H1 (cell line): Measurements from ENCODE around the gene USP24. TPM values are rescaled to one million over a fixed set of nuclear protein-coding genes. Genes with fewer than 3 reads are reported as not detected.

Experiments
- CTCF ChIA-PET: fragments of 300-600 bp; sonication (Branson Sonifier 250); formaldehyde crosslinking; loops from one replicate; lab custom pipeline; 2021; ENCODE audit not compliant: partially characterized antibody; lab: Charles Lee
- POLR2A ChIA-PET: fragments of 300-600 bp; sonication (Branson Sonifier 250); formaldehyde crosslinking; loops from one replicate; lab custom pipeline; 2021; ENCODE audit warnings: inconsistent platforms; ENCODE audit not compliant: partially characterized antibody; lab: Charles Lee
- DNase-seq, 2 experiments: peaks; one replicate each; pipeline versions ENCODE4 v3.0.0 to v3.0.0-alpha.2; 2010 to 2022; ENCODE audit warnings: low spot score in 2 of 2, low read depth in 1 of 2, mixed read lengths in 1 of 2
- FAIRE-seq: peaks from 2 replicates; lab custom pipeline; 2011; peaks lifted over from hg19 to GRCh38; lab: Jason Lieb, UNC
- H2AFZ ChIP-seq: 2 replicates; pipeline ENCODE4 v1.8.1; 2012; ENCODE audit warnings: low read length, inconsistent platforms
- H2AK5ac ChIP-seq: 2 replicates; pipeline ENCODE4 v1.6.1; 2013; ENCODE audit warnings: low read depth, low read length
- H2BK120ac ChIP-seq: replicated peaks from 2 replicates; pipeline ENCODE3; 2013; ENCODE audit warnings: low read depth, low read length, inconsistent platforms
- H2BK12ac ChIP-seq: 2 replicates; pipeline ENCODE4 v1.6.1; 2013; ENCODE audit warnings: low read depth, low read length
- H2BK15ac ChIP-seq: 2 replicates; pipeline ENCODE4 v1.6.1; 2013; ENCODE audit warnings: low read length
- H2BK20ac ChIP-seq: 2 replicates; pipeline ENCODE4 v1.6.1; 2013; ENCODE audit warnings: low read length
- H2BK5ac ChIP-seq: 2 replicates; pipeline ENCODE4 v1.6.1; 2013; ENCODE audit warnings: low read depth, low read length
- H3K14ac ChIP-seq: 2 replicates; pipeline ENCODE4 v1.6.1; 2013; ENCODE audit warnings: inconsistent platforms; ENCODE audit not compliant: insufficient read length
- H3K18ac ChIP-seq: 2 replicates; pipeline ENCODE4 v1.6.1; 2013; ENCODE audit warnings: low read length; ENCODE audit errors: extremely low read depth
- H3K23ac ChIP-seq: 2 replicates; pipeline ENCODE4 v1.6.1; 2013; ENCODE audit warnings: inconsistent platforms; ENCODE audit not compliant: insufficient read length
- H3K23me2 ChIP-seq: 2 replicates; pipeline ENCODE4 v1.6.1; 2013; ENCODE audit warnings: low read depth, low read length
- H3K27ac ChIP-seq: 2 replicates; pipeline ENCODE4 v1.6.1; 2011; ENCODE audit warnings: low read depth, low read length, inconsistent platforms
- H3K27me3 ChIP-seq, 4 experiments: replicated peaks in 1 of 4; 1 replicate in 1 of 4; 2 replicates in 3 of 4; pipeline versions ENCODE4 v1.6.1 to v1.8.1; 2011 to 2013; ENCODE audit warnings: low read length in 3 of 4, mild to moderate bottlenecking in 3 of 4, inconsistent platforms in 2 of 4, mixed read lengths in 2 of 4, moderate library complexity in 1 of 4; ENCODE audit not compliant: control insufficient read depth in 3 of 4, insufficient read depth in 3 of 4; ENCODE audit errors: extremely low read depth in 1 of 4
- H3K36me3 ChIP-seq, 4 experiments: 2 replicates each; pipeline versions ENCODE4 v1.6.1 to v1.8.1; 2011 to 2013; ENCODE audit warnings: mild to moderate bottlenecking in 4 of 4, low read length in 3 of 4, moderate library complexity in 2 of 4, control low read depth in 1 of 4, inconsistent platforms in 1 of 4; ENCODE audit not compliant: insufficient read depth in 4 of 4, control insufficient read depth in 2 of 4
- H3K4ac ChIP-seq: replicated peaks from 2 replicates; pipeline ENCODE3; 2013; ENCODE audit warnings: low read length, low read depth, mixed read lengths, inconsistent platforms; ENCODE audit not compliant: insufficient read length
- H3K4me1 ChIP-seq, 4 experiments: replicated peaks in 1 of 4; 1 replicate in 1 of 4; 2 replicates in 3 of 4; pipeline versions ENCODE4 v1.6.1 to v1.8.1; 2011 to 2013; ENCODE audit warnings: low read length in 3 of 4, inconsistent platforms in 2 of 4, mixed read lengths in 1 of 4; ENCODE audit not compliant: insufficient read depth in 4 of 4, control insufficient read depth in 3 of 4
- H3K4me2 ChIP-seq, 2 experiments: 2 replicates each; pipeline versions ENCODE4 v1.6.1 to v1.8.1; 2011 to 2013; ENCODE audit warnings: low read depth in 2 of 2, low read length in 2 of 2, control low read depth in 1 of 2, inconsistent platforms in 1 of 2, mild to moderate bottlenecking in 1 of 2; ENCODE audit not compliant: insufficient read depth in 1 of 2
- H3K4me3 ChIP-seq, 4 experiments: fragments of 200-600, 300-600 bp in 1 of 4; sonication (generic), shearing (Covaris generic), sonication (Bioruptor Twin) in 1 of 4; 2 replicates each; pipeline versions ENCODE4 v1.5.1 to v1.8.1; 2011 to 2016; ENCODE audit warnings: low read length in 4 of 4, low read depth in 3 of 4, control low read depth in 2 of 4, inconsistent platforms in 2 of 4, mild to moderate bottlenecking in 2 of 4, mixed read lengths in 1 of 4, moderate library complexity in 1 of 4; ENCODE audit not compliant: insufficient read depth in 2 of 4; ENCODE audit errors: extremely low read depth in 1 of 4
- H3K56ac ChIP-seq: replicated peaks from 2 replicates; pipeline ENCODE3; 2013; ENCODE audit warnings: low read depth, mild to moderate bottlenecking, mixed read lengths, low read length, inconsistent platforms; ENCODE audit not compliant: insufficient read length
- H3K79me1 ChIP-seq: 2 replicates; pipeline ENCODE4 v1.6.1; 2013; ENCODE audit warnings: low read depth, low read length, control low read depth
- H3K79me2 ChIP-seq, 2 experiments: 2 replicates each; pipeline versions ENCODE4 v1.6.1 to v1.8.1; 2012 to 2013; ENCODE audit warnings: low read length in 2 of 2, mild to moderate bottlenecking in 2 of 2, inconsistent platforms in 1 of 2; ENCODE audit not compliant: insufficient read depth in 2 of 2, control insufficient read depth in 1 of 2
- H3K9ac ChIP-seq, 4 experiments: replicated peaks in 1 of 4; 1 replicate in 1 of 4; 2 replicates in 3 of 4; pipeline versions ENCODE4 v1.6.1 to v1.8.1; 2011 to 2013; ENCODE audit warnings: low read depth in 3 of 4, low read length in 3 of 4, control low read depth in 2 of 4, mild to moderate bottlenecking in 2 of 4, moderate library complexity in 2 of 4, inconsistent platforms in 1 of 4; ENCODE audit errors: extremely low read depth in 1 of 4
- H3K9me3 ChIP-seq, 2 experiments: 2 replicates each; pipeline versions ENCODE4 v1.6.1 to v1.8.1; 2012 to 2013; ENCODE audit warnings: mild to moderate bottlenecking in 2 of 2, moderate library complexity in 2 of 2, control low read depth in 1 of 2, inconsistent platforms in 1 of 2, low read depth in 1 of 2, low read length in 1 of 2, mixed read lengths in 1 of 2; ENCODE audit not compliant: insufficient read depth in 2 of 2
- H4K20me1 ChIP-seq, 2 experiments: replicated peaks in 1 of 2; 2 replicates each; pipeline versions ENCODE3 to v1.8.1; 2011 to 2013; ENCODE audit warnings: inconsistent platforms in 2 of 2, low read length in 2 of 2, mild to moderate bottlenecking in 1 of 2; ENCODE audit not compliant: insufficient read depth in 2 of 2, control insufficient read depth in 1 of 2
- H4K5ac ChIP-seq: 2 replicates; pipeline ENCODE4 v1.6.1; 2013; ENCODE audit warnings: low read length, low read depth, mixed read lengths, inconsistent platforms; ENCODE audit not compliant: insufficient read length
- H4K8ac ChIP-seq: 2 replicates; pipeline ENCODE4 v1.8.0; 2013; ENCODE audit warnings: mild to moderate bottlenecking, moderate library complexity, low read length, inconsistent platforms; ENCODE audit not compliant: insufficient read depth; ENCODE audit errors: extremely low read depth
- H4K91ac ChIP-seq: replicated peaks from 2 replicates; pipeline ENCODE3; 2013; ENCODE audit warnings: low read length, mixed read lengths, inconsistent platforms; ENCODE audit not compliant: insufficient read length
- BCL11A ChIP-seq, 2 experiments: IDR thresholded peaks; one replicate each; pipeline ENCODE4 v1.6.1; 2011; ENCODE audit warnings: low read depth in 2 of 2, low read length in 2 of 2, mild to moderate bottlenecking in 2 of 2
- EP300 ChIP-seq, 2 experiments: IDR thresholded peaks; 1 replicate in 1 of 2; 2 replicates in 1 of 2; pipeline ENCODE4 v1.6.1; 2011 to 2012; ENCODE audit warnings: low read depth in 2 of 2, low read length in 2 of 2, mild to moderate bottlenecking in 2 of 2, borderline replicate concordance in 1 of 2, inconsistent platforms in 1 of 2, moderate library complexity in 1 of 2
- JUN ChIP-seq: IDR thresholded peaks from 2 replicates; pipeline ENCODE4 v1.6.1; 2011; ENCODE audit warnings: low read depth, mild to moderate bottlenecking, improper control_type of control experiment, low read length
- KDM1A ChIP-seq: fragments of 200-600, 300-600 bp; sonication (generic); IDR thresholded peaks from 2 replicates; pipeline ENCODE4 v1.7.1; 2016; ENCODE audit warnings: mild to moderate bottlenecking, low read length, borderline replicate concordance
- KDM4A ChIP-seq: IDR thresholded peaks from one replicate; pipeline ENCODE4 v1.7.1; 2012; ENCODE audit warnings: low read depth, mild to moderate bottlenecking, moderate library complexity, low read length, inconsistent platforms; ENCODE audit not compliant: severe bottlenecking
- MAFK ChIP-seq: IDR thresholded peaks from 2 replicates; pipeline ENCODE4 v1.6.1; 2012; ENCODE audit warnings: low read depth, mild to moderate bottlenecking, improper control_type of control experiment, low read length
- PHF8 ChIP-seq: fragments of 200-600 bp; sonication (generic); conservative IDR thresholded peaks from 2 replicates; pipeline ENCODE4 v1.7.1; 2012; ENCODE audit warnings: low read depth, mild to moderate bottlenecking, inconsistent platforms, low read length, moderate library complexity
- POLR2AphosphoS5 ChIP-seq: IDR thresholded peaks from 2 replicates; pipeline ENCODE4 v1.6.1; 2011; ENCODE audit warnings: low read depth, low read length
- SIRT6 ChIP-seq: IDR thresholded peaks from one replicate; pipeline ENCODE4 v1.7.1; 2012; ENCODE audit warnings: low read length, inconsistent platforms
- TBP ChIP-seq: IDR thresholded peaks from 2 replicates; pipeline ENCODE4 v1.6.1; 2011; ENCODE audit warnings: low read depth, low read length, improper control_type of control experiment
- WGBS, 2 experiments: shearing (Covaris generic) in 1 of 2; methylation state at CpG; one replicate each; pipeline versions ENCODE4 v1.1.6 to v1.1.7; 2013 to 2015; ENCODE audit warnings: low lambda C conversion rate in 2 of 2, mixed read lengths in 2 of 2, inconsistent platforms in 1 of 2, low coverage in 1 of 2, missing lambda C conversion rate in 1 of 2; ENCODE audit not compliant: insufficient replicate concordance in 2 of 2, insufficient coverage in 1 of 2, insufficient read length in 1 of 2; ENCODE audit errors: extremely low coverage in 1 of 2, missing lambda C conversion rate in 1 of 2; 5-methylcytosine and 5-hydroxymethylcytosine counted together
- polyA plus RNA-seq, 7 experiments: library from polyadenylated mRNA; depleted of rRNA in 3 of 7; stranded (reverse) in 5 of 7; unstranded in 2 of 7; fragments of >200 nt in 5 of 7; fragments of 200-250 nt in 2 of 7; gene quantifications; 1 replicate in 5 of 7; 2 replicates in 1 of 7; 4 replicates in 1 of 7; pipeline versions ENCODE4 v1.2.1 to v1.2.3, GENCODE V29; 2011 to 2013; ENCODE audit warnings: missing spikeins in 2 of 7, mixed read lengths in 2 of 7
- total RNA-seq: library from RNA; stranded (reverse); fragmentation: NEBNext Ultra II Directional; extraction: Animal tissue kit (Norgen Biotek cat#: 25700); gene quantifications from 2 replicates; pipeline ENCODE4 v1.2.1, GENCODE V29; 2021

Gene USP24
- total and polyA plus RNA-seq, 2 of the 8 experiments (the other 6 are each of a cell fraction or from before 2014, with no cell fraction given) = 11.1 to 34.6 TPM

DNA sequence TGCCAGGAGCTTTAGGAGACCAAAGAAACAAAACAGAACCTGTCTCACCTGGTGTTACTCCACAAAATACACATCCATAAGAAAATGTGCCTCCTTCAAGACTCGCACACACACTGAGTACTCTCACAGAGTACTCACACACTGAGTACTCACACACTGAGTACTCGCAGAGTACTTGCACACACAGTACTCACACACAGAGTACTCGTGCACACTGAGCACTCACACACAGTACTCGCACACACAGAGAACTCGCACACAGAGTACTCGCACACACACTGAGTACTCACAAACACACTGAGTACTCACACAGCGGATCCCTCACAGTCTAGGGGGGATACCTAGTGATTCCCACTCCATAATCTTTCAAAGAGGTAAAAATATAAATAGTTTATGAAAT, 135.5 kb downstream of the USP24 start:
- H4K8ac ChIP-seq = no peak overlapping the region
- H3K23ac ChIP-seq = no peak overlapping the region
- H2BK5ac ChIP-seq = peak overlapping the region; percentile 48; the same call in 1 of the 2 replicates
- no peak overlapping the region for H4K5ac ChIP-seq
- no peaks in the 10 kb centered on the region for H3K79me2 ChIP-seq
- no peaks in the 10 kb centered on the region; a peak in 1 of 4 replicates for H3K9me3 ChIP-seq
- no peak overlapping the region for H3K27ac ChIP-seq
- no peak overlapping the region for H2BK15ac ChIP-seq
- DNase-seq (no peak), FAIRE-seq (no peak)
- TF ChIP-seq TBP (no peak), MAFK (no peak), KDM4A (no peak), KDM1A (no peak), JUN (no peak), EP300 (IDR thresholded peaks at IDR 0.05; ENCODE audit: borderline replicate concordance in 1 of 2, low read depth in 2 of 2, low read length in 2 of 2) (no peak), BCL11A (IDR thresholded peaks at IDR 0.05; ENCODE audit: low read depth in 2 of 2, low read length in 2 of 2) (no peak), POLR2AphosphoS5 (no peak), PHF8 (no peak), SIRT6 (no peak)
- CTCF ChIA-PET = interaction anchor here (0.9 to 2.9 kb wide), 3 partner anchors 8 to 21 kb away, joined by 3 to 22 read pairs (median 3); no protein-coding TSS in a partner anchor
- H2AK5ac ChIP-seq = no peak overlapping the region; the same call in 1 of the 2 replicates
- no peak overlapping the region for H2BK120ac ChIP-seq
- H2BK20ac ChIP-seq = no peak overlapping the region
- no peaks in the 10 kb centered on the region for H3K23me2 ChIP-seq
- no peaks in the 10 kb centered on the region for H4K20me1 ChIP-seq
- POLR2A ChIA-PET = no interaction called here
- H3K4me3 ChIP-seq = no peak overlapping the region
- H2AFZ ChIP-seq = no peak overlapping the region
- H3K4me1 ChIP-seq = no peaks in the 10 kb centered on the region; a peak in 1 of 7 replicates
- no peak overlapping the region for H3K56ac ChIP-seq
- no peak overlapping the region for H2BK12ac ChIP-seq
- H3K27me3 ChIP-seq = no peaks in the 10 kb centered on the region
- no peak overlapping the region for H4K91ac ChIP-seq
- 92% methylated on average over 7 of the region's 7 CpGs; no CpG with 5 or more reads in 1 of the 2 experiments for WGBS, 2 experiments
- H3K79me1 ChIP-seq = no peaks in the 10 kb centered on the region
- no peak overlapping the region for H3K14ac ChIP-seq
- H3K18ac ChIP-seq = no peak overlapping the region
- H3K4ac ChIP-seq = no peak overlapping the region
- H3K4me2 ChIP-seq = no peak overlapping the region
- H3K9ac ChIP-seq = no peak overlapping the region
- H3K36me3 ChIP-seq = peaks cover 5 to 66% (median 32%) of the 10 kb centered on the region in 4 experiments
